Liver (tissue), 9 donors: Measurements from ENCODE around the gene ZNF543. TPM values are rescaled to one million over a fixed set of nuclear protein-coding genes. Genes with fewer than 3 reads are reported as not detected.
A peak's percentile ranks its signal among the peaks of the same experiment; 100 is the strongest.

Experiments used
- DNase-seq: peaks from one replicate; pipeline ENCODE4 v3.0.0-alpha.2; 2017; ENCODE audit warnings: low spot score
- H3K27ac ChIP-seq, 2 donors: one replicate each; pipeline ENCODE4 v1.7.0; 2013; ENCODE audit warnings: inconsistent platforms in 2 of 2, low read length in 2 of 2, control low read depth in 1 of 2, low read depth in 1 of 2, mild to moderate bottlenecking in 1 of 2
- H3K27me3 ChIP-seq, 4 donors: one replicate each; pipeline versions ENCODE4 v1.6.1 to v1.7.0; 2013; ENCODE audit warnings: low read length in 3 of 4, inconsistent platforms in 1 of 4, mild to moderate bottlenecking in 1 of 4, moderate library complexity in 1 of 4; ENCODE audit not compliant: control insufficient read depth in 4 of 4, insufficient read depth in 4 of 4
- H3K36me3 ChIP-seq, 4 donors: one replicate each; pipeline versions ENCODE4 v1.6.1 to v1.7.0; 2013; ENCODE audit warnings: low read length in 3 of 4, mild to moderate bottlenecking in 3 of 4, low read depth in 1 of 4, moderate library complexity in 1 of 4; ENCODE audit not compliant: control insufficient read depth in 4 of 4, insufficient read depth in 3 of 4
- H3K4me1 ChIP-seq, 4 donors: one replicate each; pipeline versions ENCODE4 v1.6.1 to v1.7.0; 2013; ENCODE audit warnings: low read length in 3 of 4, mild to moderate bottlenecking in 3 of 4, moderate library complexity in 1 of 4; ENCODE audit not compliant: control insufficient read depth in 4 of 4, insufficient read depth in 4 of 4
- H3K4me3 ChIP-seq, 3 donors: one replicate each; pipeline versions ENCODE4 v1.6.1 to v1.7.0; 2013; ENCODE audit warnings: low read length in 3 of 3, control low read depth in 1 of 3, low read depth in 1 of 3, mild to moderate bottlenecking in 1 of 3
- H3K9ac ChIP-seq, 2 donors: one replicate each; pipeline ENCODE4 v1.7.0; 2013; ENCODE audit warnings: low read length in 2 of 2, mild to moderate bottlenecking in 2 of 2, moderate library complexity in 2 of 2, control low read depth in 1 of 2, low read depth in 1 of 2
- H3K9me3 ChIP-seq, 4 donors: one replicate each; pipeline versions ENCODE4 v1.6.1 to v1.7.0; 2013; ENCODE audit warnings: low read length in 3 of 4; ENCODE audit not compliant: control insufficient read depth in 4 of 4
- CTCF ChIP-seq: fragments of 150-350 bp; IDR thresholded peaks from 2 replicates; pipeline ENCODE4 v1.5.1; 2017; ENCODE audit warnings: improper control_type of control experiment, low read depth, low read length; ENCODE audit not compliant: missing input control
- EGR1 ChIP-seq, 2 donors: IDR thresholded peaks; 2 replicates each; pipeline ENCODE4 v1.6.1; 2016 to 2018; ENCODE audit warnings: antibody characterized with exemption in 2 of 2, low read depth in 2 of 2
- FOXA1 ChIP-seq: IDR thresholded peaks from 2 replicates; pipeline ENCODE4 v1.6.1; 2016; ENCODE audit warnings: antibody characterized with exemption
- FOXA2 ChIP-seq: IDR thresholded peaks from 2 replicates; pipeline ENCODE4 v1.6.1; 2016; ENCODE audit warnings: antibody characterized with exemption
- GABPA ChIP-seq, 2 donors: IDR thresholded peaks in 1 of 2; conservative IDR thresholded peaks in 1 of 2; 2 replicates each; pipeline ENCODE4 v1.6.1; 2016; ENCODE audit warnings: antibody characterized with exemption in 2 of 2, mild to moderate bottlenecking in 1 of 2, moderate library complexity in 1 of 2
- HNF4A ChIP-seq, 2 donors: conservative IDR thresholded peaks; 2 replicates each; pipeline ENCODE4 v1.6.1; 2016; ENCODE audit warnings: antibody characterized with exemption in 2 of 2, mild to moderate bottlenecking in 2 of 2
- HNF4G ChIP-seq: IDR thresholded peaks from 2 replicates; pipeline ENCODE4 v1.6.1; 2016; ENCODE audit warnings: antibody characterized with exemption
- JUND ChIP-seq, 2 donors: IDR thresholded peaks; 2 replicates each; pipeline ENCODE4 v1.6.1; 2016; ENCODE audit warnings: antibody characterized with exemption in 2 of 2
- MAX ChIP-seq: IDR thresholded peaks from 2 replicates; pipeline ENCODE4 v1.6.1; 2016; ENCODE audit warnings: antibody characterized with exemption
- NR2F2 ChIP-seq: IDR thresholded peaks from 2 replicates; pipeline ENCODE4 v1.6.1; 2016; ENCODE audit warnings: antibody characterized with exemption
- RAD21 ChIP-seq, 2 donors: IDR thresholded peaks; 2 replicates each; pipeline ENCODE4 v1.6.1; 2016; ENCODE audit warnings: antibody characterized with exemption in 2 of 2, mild to moderate bottlenecking in 2 of 2
- RXRA ChIP-seq, 2 donors: IDR thresholded peaks; 2 replicates each; pipeline ENCODE4 v1.6.1; 2017 to 2018; ENCODE audit warnings: antibody characterized with exemption in 2 of 2, mild to moderate bottlenecking in 1 of 2
- SP1 ChIP-seq: IDR thresholded peaks from 2 replicates; pipeline ENCODE4 v1.6.1; 2018; ENCODE audit warnings: antibody characterized with exemption, mild to moderate bottlenecking
- TAF1 ChIP-seq: conservative IDR thresholded peaks from 2 replicates; pipeline ENCODE4 v1.6.1; 2016; ENCODE audit warnings: antibody characterized with exemption, mild to moderate bottlenecking
- YY1 ChIP-seq: IDR thresholded peaks from 2 replicates; pipeline ENCODE4 v1.6.1; 2016; ENCODE audit warnings: antibody characterized with exemption, mild to moderate bottlenecking
- ZBTB33 ChIP-seq: IDR thresholded peaks from 2 replicates; pipeline ENCODE4 v1.6.1; 2016; ENCODE audit warnings: antibody characterized with exemption
- WGBS: extraction: QIAGEN DNeasy Blood & Tissue Kit; methylation state at CpG from one replicate; pipeline ENCODE4 v1.1.7; 2013; 5-methylcytosine and 5-hydroxymethylcytosine counted together
- polyA plus RNA-seq, 2 donors: library from polyadenylated mRNA; stranded (reverse) in 1 of 2; unstranded in 1 of 2; fragments of 200-250 nt in 1 of 2; fragments of >200 nt in 1 of 2; fragmentation: Nextera tagmentation in 1 of 2; extraction: Ambion mirVana in 1 of 2; gene quantifications; one replicate each; pipeline versions ENCODE4 v1.2.1 to v1.2.3, GENCODE V29; 2013 to 2015
- total RNA-seq, 2 donors: library from RNA; depleted of rRNA; stranded (reverse); fragments of >200 nt; gene quantifications; one replicate each; pipeline ENCODE4 v1.2.3, GENCODE V29; 2014
- TF ChIP-seq, protein P1 (sequence below): IDR thresholded peaks from 2 replicates; pipeline ENCODE4 v1.6.1; 2016; ENCODE audit warnings: antibody characterized with exemption
- TF ChIP-seq, protein P2 (sequence below): IDR thresholded peaks from 2 replicates; pipeline ENCODE4 v1.6.1; 2016; ENCODE audit warnings: antibody characterized with exemption, mild to moderate bottlenecking
- donor health status: healthy.
- donor health status: healthy.
- donor health status: healthy.
- donor health status: healthy.
- donor health status: healthy.

ZNF543 gene
- total and polyA plus RNA-seq, 4 donors, result 0.38 to 8.4 (median 2.2) TPM

GRCh38 chr19:57357406-57357805 lies 37.1 kb downstream of the ZNF543 start:
- no peak for TF ChIP-seq ZBTB33
- TF ChIP-seq YY1, result no peak
- no peak for TF ChIP-seq MAX
- no peak for TF ChIP-seq HNF4G
- TF ChIP-seq HNF4A (conservative IDR thresholded peaks at IDR 0.05), result no peak
- TF ChIP-seq FOXA2, result no peak
- TF ChIP-seq, protein P1, sequence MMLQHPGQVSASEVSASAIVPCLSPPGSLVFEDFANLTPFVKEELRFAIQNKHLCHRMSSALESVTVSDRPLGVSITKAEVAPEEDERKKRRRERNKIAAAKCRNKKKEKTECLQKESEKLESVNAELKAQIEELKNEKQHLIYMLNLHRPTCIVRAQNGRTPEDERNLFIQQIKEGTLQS, result no peak
- no peak for TF ChIP-seq TAF1
- TF ChIP-seq EGR1 (IDR thresholded peaks at IDR 0.05; ENCODE audit: low read depth in 2 of 2), result no peak
- no peak for TF ChIP-seq FOXA1
- no peak for TF ChIP-seq CTCF

GRCh38 chr19:57359300-57359699 lies 39.0 kb downstream of the ZNF543 start:
- TF ChIP-seq EGR1 (IDR thresholded peaks at IDR 0.05; ENCODE audit: low read depth in 2 of 2), result no peak
- TF ChIP-seq, protein P1, result no peak
- TF ChIP-seq CTCF, result no peak
- TF ChIP-seq MAX, result no peak
- TF ChIP-seq SP1, result no peak
- no peak for TF ChIP-seq TAF1
- no peak for TF ChIP-seq RXRA (IDR thresholded peaks at IDR 0.05)
- TF ChIP-seq, protein P2, sequence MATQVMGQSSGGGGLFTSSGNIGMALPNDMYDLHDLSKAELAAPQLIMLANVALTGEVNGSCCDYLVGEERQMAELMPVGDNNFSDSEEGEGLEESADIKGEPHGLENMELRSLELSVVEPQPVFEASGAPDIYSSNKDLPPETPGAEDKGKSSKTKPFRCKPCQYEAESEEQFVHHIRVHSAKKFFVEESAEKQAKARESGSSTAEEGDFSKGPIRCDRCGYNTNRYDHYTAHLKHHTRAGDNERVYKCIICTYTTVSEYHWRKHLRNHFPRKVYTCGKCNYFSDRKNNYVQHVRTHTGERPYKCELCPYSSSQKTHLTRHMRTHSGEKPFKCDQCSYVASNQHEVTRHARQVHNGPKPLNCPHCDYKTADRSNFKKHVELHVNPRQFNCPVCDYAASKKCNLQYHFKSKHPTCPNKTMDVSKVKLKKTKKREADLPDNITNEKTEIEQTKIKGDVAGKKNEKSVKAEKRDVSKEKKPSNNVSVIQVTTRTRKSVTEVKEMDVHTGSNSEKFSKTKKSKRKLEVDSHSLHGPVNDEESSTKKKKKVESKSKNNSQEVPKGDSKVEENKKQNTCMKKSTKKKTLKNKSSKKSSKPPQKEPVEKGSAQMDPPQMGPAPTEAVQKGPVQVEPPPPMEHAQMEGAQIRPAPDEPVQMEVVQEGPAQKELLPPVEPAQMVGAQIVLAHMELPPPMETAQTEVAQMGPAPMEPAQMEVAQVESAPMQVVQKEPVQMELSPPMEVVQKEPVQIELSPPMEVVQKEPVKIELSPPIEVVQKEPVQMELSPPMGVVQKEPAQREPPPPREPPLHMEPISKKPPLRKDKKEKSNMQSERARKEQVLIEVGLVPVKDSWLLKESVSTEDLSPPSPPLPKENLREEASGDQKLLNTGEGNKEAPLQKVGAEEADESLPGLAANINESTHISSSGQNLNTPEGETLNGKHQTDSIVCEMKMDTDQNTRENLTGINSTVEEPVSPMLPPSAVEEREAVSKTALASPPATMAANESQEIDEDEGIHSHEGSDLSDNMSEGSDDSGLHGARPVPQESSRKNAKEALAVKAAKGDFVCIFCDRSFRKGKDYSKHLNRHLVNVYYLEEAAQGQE, result no peak
- TF ChIP-seq JUND (IDR thresholded peaks at IDR 0.05), result no peak
- no peak for TF ChIP-seq HNF4A (conservative IDR thresholded peaks at IDR 0.05)
- TF ChIP-seq GABPA (IDR thresholded peaks at IDR 0.05 in 1 of 2, conservative IDR thresholded peaks at IDR 0.05 in 1 of 2), result no peak
- TF ChIP-seq FOXA1, result no peak
- no peak for TF ChIP-seq HNF4G
- no peak for TF ChIP-seq ZBTB33
- no peak for TF ChIP-seq YY1
- TF ChIP-seq RAD21 (IDR thresholded peaks at IDR 0.05), result no peak
- no peak for TF ChIP-seq NR2F2
- no peak for TF ChIP-seq FOXA2
- H3K9me3 ChIP-seq, result peaks cover 34 to 55% (median 49%) of the 10 kb centered on the region in 4 donors
- no peak overlapping the region for H3K4me3 ChIP-seq
- no peak overlapping the region for H3K27ac ChIP-seq
- no peak overlapping the region for H3K9ac ChIP-seq
- DNase-seq, result no peak
- peaks cover 7 to 43% (median 40%) of the 10 kb centered on the region in 4 donors for H3K36me3 ChIP-seq
- H3K4me1 ChIP-seq, result peaks cover 0 to 10% (median 8%) of the 10 kb centered on the region in 4 donors
- H3K27me3 ChIP-seq, result no peaks in the 10 kb centered on the region

More at GRCh38 chr19:57357406-57357805, 37.1 kb downstream of the ZNF543 start:
- Histone ChIP-seq H3K9me3 (peaks cover 38 to 66% (median 64%) of the 10 kb centered on the region in 4 donors), H3K4me3 (peak overlapping the region in 2 of 3 donors; percentile 47 to 69), H3K27me3 (no peaks in the 10 kb centered on the region), H3K27ac (no peak overlapping the region), H3K4me1 (peaks cover 0 to 9% (median 1%) of the 10 kb centered on the region in 4 donors), H3K36me3 (peaks cover 7 to 58% (median 53%) of the 10 kb centered on the region in 4 donors), H3K9ac (no peak overlapping the region)
- DNase-seq, result no peak
- 97% methylated on average over 5 of the region's 5 CpGs for WGBS
